BJ (cell line): Measurements from ENCODE around the gene FGFR3. TPM values are rescaled to one million over a fixed set of nuclear protein-coding genes. Genes with fewer than 3 reads are reported as not detected.

Experiments
- CTCF ChIA-PET: fragments of 350-600 bp; formaldehyde crosslinking; extraction: SDS; loops from one replicate; lab custom pipeline; 2021; ENCODE audit warnings: antibody characterized with exemption, inconsistent platforms; lab: Yijun Ruan, JAX
- POLR2A ChIA-PET: fragments of 300-600 bp; sonication (Branson Sonifier 250); formaldehyde crosslinking; extraction: SDS; loops from one replicate; lab custom pipeline; 2021; ENCODE audit warnings: antibody characterized with exemption; lab: Charles Lee
- DNase-seq: peaks from one replicate; pipeline ENCODE4 v3.0.0-alpha.2; 2011; ENCODE audit warnings: low read depth
- H3K27me3 ChIP-seq: 2 replicates; pipeline ENCODE4 v1.6.0; 2011; ENCODE audit warnings: low read length; ENCODE audit not compliant: control insufficient read depth, insufficient read depth
- H3K36me3 ChIP-seq: 2 replicates; pipeline ENCODE4 v1.5.1; 2011; ENCODE audit warnings: low read length; ENCODE audit not compliant: control insufficient read depth, insufficient read depth
- H3K4me3 ChIP-seq: 2 replicates; pipeline ENCODE4 v1.5.1; 2011; ENCODE audit warnings: low read depth, mild to moderate bottlenecking, control low read depth, low read length
- polyA minus RNA-seq: library from RNA; depleted of rRNA, polyadenylated mRNA; stranded (reverse); fragments of >200 nt; gene quantifications from 2 replicates; pipeline ENCODE4 v1.2.3, GENCODE V29; 2011; rRNA and poly(A)+ RNA removed
- polyA plus RNA-seq: library from polyadenylated mRNA; depleted of rRNA; stranded (reverse); fragments of >200 nt; gene quantifications from 2 replicates; pipeline ENCODE4 v1.2.3, GENCODE V29; 2011; rRNA removed
- TF ChIP-seq, protein P1 (sequence below): IDR thresholded peaks from 2 replicates; pipeline ENCODE4 v1.5.1; 2011; ENCODE audit warnings: low read depth, mild to moderate bottlenecking, control low read depth, inconsistent platforms, low read length, moderate library complexity; ENCODE audit not compliant: insufficient read depth

FGFR3 gene
- polyA plus RNA-seq (0.58 and 1.0 TPM in 2 replicates), polyA minus RNA-seq (0.38 and 0.46 TPM in 2 replicates)

DNA sequence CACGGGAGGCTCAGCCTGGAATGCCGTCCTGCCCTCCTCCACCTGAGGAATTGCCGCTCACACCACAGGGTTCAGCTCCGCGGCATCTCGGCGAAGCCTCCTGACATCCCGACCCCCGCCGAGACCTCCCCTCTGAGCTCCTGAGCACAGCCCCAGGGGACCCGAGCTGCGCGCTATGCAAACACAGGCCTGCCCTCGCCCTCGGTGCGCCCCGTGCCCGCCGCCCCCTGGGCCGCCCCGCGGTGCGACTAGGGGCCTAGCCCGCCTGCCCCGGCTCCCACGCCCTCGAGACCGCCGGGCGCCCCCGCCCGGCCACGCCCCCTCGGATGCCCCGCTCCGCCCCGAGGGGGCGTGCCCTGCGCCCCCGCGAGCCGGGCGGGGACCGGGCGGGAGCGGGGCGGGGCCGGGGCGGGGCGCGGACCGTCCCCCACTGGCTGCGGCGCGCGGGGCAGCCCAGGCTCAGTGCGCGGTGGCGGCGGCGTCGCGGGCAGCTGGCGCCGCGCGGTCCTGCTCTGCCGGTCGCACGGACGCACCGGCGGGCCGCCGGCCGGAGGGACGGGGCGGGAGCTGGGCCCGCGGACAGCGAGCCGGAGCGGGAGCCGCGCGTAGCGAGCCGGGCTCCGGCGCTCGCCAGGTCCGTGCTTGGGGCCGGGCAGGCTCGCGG lies at the start of gene FGFR3:
TSS of gene FGFR3 (plus strand) at position 462 of the 664 bp plus-strand sequence. CDS start 642 bp downstream, outside the sequence.
- POLR2A ChIA-PET = no interaction called here
- Histone ChIP-seq H3K36me3 (no peaks in the 10 kb centered on the region), H3K27me3 (peaks cover 17% of the 10 kb centered on the region), H3K4me3 (peak within 1 kb of the TSS; percentile 42)
- CTCF ChIA-PET = no interaction called here
- TF ChIP-seq, protein P1, sequence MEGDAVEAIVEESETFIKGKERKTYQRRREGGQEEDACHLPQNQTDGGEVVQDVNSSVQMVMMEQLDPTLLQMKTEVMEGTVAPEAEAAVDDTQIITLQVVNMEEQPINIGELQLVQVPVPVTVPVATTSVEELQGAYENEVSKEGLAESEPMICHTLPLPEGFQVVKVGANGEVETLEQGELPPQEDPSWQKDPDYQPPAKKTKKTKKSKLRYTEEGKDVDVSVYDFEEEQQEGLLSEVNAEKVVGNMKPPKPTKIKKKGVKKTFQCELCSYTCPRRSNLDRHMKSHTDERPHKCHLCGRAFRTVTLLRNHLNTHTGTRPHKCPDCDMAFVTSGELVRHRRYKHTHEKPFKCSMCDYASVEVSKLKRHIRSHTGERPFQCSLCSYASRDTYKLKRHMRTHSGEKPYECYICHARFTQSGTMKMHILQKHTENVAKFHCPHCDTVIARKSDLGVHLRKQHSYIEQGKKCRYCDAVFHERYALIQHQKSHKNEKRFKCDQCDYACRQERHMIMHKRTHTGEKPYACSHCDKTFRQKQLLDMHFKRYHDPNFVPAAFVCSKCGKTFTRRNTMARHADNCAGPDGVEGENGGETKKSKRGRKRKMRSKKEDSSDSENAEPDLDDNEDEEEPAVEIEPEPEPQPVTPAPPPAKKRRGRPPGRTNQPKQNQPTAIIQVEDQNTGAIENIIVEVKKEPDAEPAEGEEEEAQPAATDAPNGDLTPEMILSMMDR = no peak
- DNase-seq = no peak

DNA sequence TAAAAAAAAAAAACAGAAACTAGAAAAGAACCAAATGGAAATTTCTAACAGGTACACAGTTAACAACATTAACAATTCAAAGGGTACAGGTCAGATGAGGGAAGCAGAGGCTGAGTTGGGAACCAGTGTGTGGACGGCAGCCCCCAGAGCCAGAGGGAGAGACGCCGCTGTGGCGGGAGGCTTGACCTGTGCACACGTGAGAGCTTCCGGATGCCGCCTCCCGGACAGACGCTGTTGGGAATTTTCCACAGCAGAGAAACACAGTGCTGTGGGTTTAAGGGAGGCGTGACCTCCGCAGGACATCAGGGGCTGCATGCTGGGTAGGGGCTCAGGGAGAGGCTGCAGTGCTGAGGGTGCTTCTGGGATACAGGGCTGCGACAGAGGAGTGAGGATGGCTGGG lies 49.5 kb upstream of the FGFR3 start:
- peaks cover 9% of the 10 kb centered on the region for H3K36me3 ChIP-seq
- DNase-seq = no peak
- TF ChIP-seq, protein P1 = no peak
- no peak overlapping the region for H3K4me3 ChIP-seq
- no peaks in the 10 kb centered on the region for H3K27me3 ChIP-seq
- POLR2A ChIA-PET = no interaction called here
- CTCF ChIA-PET = interaction anchor here (1.1 to 11.5 kb wide), 4 partner anchors 13 to 156 kb away, joined by 3 to 148 read pairs (median 8); no protein-coding TSS in a partner anchor

DNA sequence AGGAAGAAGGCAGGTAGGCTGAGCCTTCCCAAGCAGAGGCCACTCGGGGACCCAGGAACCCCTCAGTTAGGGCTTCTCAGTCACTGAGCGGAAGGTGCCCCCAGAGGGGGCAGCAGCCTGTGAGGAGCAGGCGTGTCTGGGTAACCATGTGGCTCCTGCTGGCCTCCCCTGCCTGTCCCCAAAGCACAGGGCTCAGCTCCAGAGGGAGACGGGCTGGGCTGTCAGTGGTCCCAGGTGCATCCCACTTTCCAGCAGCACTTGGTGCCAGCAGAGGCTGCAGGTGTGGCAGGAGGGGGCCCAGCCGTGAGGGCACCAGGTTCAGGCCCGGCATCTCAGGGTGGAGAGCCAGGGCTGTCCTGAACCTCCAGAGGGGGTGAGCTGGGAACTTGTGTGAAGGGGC lies 49.1 kb upstream of the FGFR3 start:
- CTCF ChIA-PET = interaction anchor here (2.4 to 11.5 kb wide), 4 partner anchors 13 to 164 kb away, joined by 8 to 148 read pairs (median 53); no protein-coding TSS in a partner anchor
- Histone ChIP-seq H3K4me3 (no peak overlapping the region), H3K27me3 (no peaks in the 10 kb centered on the region), H3K36me3 (peaks cover 9% of the 10 kb centered on the region)
- no peak for DNase-seq
- POLR2A ChIA-PET = no interaction called here
- TF ChIP-seq, protein P1 = no peak

DNA sequence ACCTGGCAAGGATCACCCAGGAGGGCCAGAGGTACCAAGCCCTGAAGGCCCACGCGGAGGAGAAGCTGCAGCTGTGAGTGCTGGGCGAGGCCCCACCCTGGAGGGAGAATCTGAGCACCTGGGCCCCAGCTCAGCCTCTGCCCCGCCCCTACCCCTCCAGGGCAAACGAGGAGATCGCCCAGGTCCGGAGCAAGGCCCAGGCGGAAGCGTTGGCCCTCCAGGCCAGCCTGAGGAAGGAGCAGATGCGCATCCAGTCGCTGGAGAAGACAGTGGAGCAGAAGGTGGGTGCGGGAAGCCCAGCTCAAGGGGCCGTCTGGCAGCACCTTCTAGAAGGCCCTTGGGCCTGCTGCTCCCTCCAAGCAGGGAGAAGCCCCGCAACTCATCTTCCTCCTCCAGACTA lies 48.5 kb upstream of the FGFR3 start:
- Histone ChIP-seq H3K4me3 (no peak overlapping the region), H3K27me3 (no peaks in the 10 kb centered on the region), H3K36me3 (peaks cover 9% of the 10 kb centered on the region)
- no peak for DNase-seq
- TF ChIP-seq, protein P1 = no peak
- ChIA-PET CTCF (interaction anchor here (1.0 to 11.5 kb wide), 7 partner anchors 8 to 163 kb away, joined by 3 to 148 read pairs (median 8); no protein-coding TSS in a partner anchor), POLR2A (no interaction called here)

DNA sequence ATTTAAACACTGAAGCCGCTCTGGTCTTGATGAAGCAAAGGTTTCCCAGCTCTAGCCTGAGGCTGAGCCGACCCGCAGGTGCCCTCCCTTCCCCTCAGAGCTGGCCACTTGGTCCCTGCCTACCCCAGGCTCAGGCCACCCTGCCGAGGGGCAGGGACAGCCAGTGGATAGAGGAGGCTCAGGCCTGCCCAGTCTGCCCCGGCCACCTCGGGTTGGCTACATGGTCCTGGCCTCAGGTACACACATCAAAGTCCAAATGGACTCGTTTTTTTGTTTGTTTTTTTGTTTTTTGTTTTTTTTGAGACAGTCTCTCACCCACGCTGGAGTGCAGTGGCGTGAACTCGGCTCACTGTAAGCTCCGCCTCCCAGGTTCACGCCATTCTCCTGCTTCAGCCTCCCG lies 47.9 kb upstream of the FGFR3 start:
- Histone ChIP-seq H3K36me3 (peaks cover 8% of the 10 kb centered on the region), H3K4me3 (no peak overlapping the region), H3K27me3 (no peaks in the 10 kb centered on the region)
- no peak for DNase-seq
- ChIA-PET POLR2A (no interaction called here), CTCF (interaction anchor here (0.6 to 11.5 kb wide), 13 partner anchors 8 to 173 kb away, joined by 3 to 148 read pairs (median 6); no protein-coding TSS in a partner anchor)
- TF ChIP-seq, protein P1 = no peak
